GM19438 (cell line): Measurements from ENCODE around the gene TP53I11.

Experiments
- ATAC-seq: cut with Tn5 transposase; IDR thresholded peaks from one replicate; pipeline ENCODE4 v1.9.1; 2021; ENCODE audit warnings: low read depth; ENCODE audit not compliant: unreplicated experiment

The TP53I11 gene

DNA sequence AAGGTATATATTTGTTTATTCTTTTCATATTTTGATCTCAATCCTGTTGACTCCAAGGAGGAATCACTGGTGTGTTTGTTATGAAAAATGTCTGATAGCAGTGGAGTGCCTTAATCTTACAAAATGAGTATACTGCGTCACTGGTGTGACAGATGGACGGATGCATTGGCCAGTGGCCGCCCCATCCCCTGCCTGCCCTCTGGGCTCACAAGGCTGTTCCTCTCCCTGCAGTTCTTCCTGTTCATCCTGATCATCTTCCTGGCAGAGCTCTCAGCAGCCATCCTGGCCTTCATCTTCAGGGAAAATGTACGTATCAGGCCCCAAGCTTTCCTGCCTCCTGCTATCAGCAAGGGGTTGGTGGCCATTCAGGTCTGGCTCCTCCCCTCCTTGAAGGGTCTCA, 32.9 kb downstream of the TP53I11 start:
- no peak for ATAC-seq

DNA sequence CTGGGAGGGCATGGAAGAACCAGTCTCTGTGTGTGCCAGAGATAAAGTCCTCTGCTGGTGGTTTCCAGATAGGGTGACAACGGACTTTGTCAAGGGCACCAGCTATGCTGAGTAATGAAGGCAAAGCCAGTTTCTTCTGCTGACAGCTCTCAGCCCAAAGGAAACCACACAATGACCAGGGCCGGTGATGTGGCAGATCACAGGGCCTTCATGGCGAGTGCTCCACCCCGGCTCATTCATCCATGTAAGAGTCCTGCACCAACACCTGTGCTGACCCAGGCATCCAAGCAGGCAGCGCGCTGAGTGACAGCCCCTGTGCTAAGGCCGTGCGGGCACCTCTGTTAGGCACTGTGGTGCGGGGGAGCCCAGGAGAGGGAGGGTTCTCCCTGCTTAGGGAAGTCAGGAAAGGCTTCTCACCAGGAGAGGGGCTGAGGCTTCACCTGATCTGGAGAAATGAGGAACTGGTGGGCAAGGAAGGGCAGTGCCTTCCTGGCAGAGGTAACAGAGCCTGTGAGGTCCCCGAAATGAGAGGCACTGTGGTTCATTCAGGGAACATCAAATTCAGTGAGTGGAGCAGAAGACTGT, 33.8 kb downstream of the TP53I11 start:
- no peak for ATAC-seq

DNA sequence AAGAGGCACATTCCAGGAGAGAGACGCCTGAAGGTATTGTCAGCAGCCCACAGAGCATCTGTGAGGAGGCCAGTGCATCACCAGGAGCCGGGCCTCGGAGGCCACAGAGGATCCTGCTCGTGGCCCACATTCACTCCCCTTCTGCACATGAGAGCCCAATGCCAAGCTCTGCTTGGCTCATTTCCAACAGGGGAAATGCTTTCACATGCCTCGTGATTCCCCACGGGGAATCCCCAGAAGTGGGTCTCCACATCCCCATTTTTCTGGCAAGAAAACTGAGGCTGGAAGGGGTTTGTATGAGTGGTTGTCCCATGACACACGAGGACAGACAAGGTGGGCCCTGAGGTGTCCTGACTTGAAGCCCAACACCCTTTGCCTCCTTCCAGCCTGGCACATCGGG, 34.4 kb downstream of the TP53I11 start:
- ATAC-seq, result no peak

DNA sequence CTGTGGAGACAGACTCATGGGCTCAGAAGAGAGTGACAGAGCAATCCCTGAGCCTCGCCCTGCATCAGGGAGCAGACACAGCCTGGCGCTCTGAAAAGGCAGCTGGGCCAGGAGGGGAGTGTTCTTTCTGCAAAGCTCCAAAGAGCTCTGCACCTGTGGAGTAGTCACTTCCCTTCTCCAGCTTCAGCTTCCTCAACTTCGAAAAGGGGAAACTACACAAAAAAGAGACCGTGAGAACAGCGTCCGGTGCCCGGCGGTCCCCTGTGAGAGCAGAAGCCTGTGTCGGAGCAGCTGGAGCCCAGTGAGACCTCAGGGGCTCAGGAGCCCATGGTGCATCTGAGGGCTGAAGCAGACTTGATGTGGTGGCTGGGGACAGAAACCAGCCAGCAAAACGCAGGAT, 35.1 kb downstream of the TP53I11 start:
- ATAC-seq, result no peak

DNA sequence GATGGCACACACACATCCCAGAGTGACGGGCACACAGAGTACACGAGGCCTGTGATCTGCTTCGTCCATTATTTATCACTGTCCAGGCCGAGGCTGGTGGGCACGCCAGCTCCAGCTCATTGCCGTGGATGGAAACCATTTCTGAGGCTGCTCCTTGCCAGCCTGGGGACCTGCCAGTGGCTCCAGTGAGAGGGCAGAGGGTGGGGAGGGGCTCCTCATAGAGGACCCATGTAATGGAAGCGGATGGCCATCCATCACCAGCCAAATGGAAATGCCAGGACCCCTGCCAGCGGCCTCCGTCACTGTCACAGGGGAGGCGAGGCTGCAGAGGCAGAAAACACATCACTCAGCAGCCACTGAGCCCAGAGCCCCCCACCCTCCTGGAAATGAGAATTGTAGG, 35.7 kb downstream of the TP53I11 start:
- no peak for ATAC-seq

DNA sequence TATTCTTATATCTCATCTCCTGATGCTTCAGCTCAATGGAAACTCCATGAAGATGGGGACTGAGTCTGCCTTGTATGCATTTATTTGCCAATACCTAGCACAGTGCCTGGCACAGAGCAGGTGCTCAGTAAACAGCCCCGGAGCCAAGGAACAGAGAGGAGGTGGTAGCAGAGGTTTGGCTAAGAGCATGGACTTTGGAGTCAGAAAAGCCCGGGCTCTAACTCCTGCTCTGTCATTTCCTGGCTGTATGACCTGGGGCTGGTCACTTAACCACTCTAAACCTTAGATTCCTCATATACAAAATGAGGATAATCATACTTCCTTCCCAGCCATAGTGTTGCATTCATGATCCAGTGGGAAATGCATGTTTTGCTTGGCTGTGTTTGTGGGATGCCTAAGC, 36.6 kb downstream of the TP53I11 start:
- ATAC-seq, result no peak

DNA sequence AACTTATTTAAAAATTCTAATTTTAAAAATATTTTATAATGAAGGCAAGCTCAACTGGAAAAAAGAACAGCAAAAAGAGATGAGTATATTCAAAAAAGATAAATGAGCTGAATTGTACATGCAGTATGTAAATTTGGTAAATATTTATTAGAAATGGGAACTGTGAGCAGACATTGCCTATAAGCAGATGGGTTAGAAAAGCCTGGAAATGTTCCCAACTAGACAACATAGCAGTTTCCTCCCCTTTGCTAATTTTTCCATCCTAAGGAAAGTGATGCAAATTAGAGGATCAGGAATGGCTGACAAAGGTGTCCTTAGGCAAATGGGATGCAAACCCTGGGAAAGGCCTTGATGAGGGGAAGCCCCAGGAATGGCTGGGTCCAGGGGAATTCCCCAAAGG, 37.2 kb downstream of the TP53I11 start:
- ATAC-seq, result no peak

DNA sequence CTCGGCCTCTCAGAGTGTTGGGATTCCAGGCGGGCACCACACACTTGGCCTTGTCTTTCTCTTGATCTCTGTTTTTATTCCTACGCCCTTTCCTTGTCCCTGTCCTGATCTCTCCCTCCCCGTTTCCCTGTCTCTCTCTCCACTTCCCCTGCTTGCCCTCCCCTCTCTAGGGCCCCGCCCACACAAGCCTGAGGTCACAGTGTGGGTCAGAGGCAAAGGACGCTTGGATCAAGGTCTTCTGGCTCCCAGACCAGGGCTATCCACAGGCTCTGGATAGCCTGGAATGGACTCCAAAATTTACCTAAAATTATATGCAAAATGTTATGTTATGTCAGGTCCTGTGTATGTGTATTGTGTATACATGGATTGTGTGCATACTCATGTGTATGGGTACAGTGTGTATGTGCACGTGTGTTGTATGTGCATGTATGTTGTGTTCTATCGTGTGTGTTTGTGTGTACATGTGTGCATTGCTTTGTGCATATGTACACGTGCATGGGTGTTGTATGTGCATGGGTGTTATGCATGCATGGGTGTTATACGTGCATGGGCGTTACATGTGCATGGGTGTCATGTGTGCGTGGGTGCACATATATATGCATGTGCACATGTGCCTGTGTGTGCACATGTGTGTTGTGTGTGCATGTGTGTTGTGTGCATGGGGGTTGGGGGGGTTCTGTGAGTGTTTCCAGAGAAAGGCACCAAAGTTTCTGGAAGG, 38.3 kb downstream of the TP53I11 start:
- ATAC-seq, result no peak

DNA sequence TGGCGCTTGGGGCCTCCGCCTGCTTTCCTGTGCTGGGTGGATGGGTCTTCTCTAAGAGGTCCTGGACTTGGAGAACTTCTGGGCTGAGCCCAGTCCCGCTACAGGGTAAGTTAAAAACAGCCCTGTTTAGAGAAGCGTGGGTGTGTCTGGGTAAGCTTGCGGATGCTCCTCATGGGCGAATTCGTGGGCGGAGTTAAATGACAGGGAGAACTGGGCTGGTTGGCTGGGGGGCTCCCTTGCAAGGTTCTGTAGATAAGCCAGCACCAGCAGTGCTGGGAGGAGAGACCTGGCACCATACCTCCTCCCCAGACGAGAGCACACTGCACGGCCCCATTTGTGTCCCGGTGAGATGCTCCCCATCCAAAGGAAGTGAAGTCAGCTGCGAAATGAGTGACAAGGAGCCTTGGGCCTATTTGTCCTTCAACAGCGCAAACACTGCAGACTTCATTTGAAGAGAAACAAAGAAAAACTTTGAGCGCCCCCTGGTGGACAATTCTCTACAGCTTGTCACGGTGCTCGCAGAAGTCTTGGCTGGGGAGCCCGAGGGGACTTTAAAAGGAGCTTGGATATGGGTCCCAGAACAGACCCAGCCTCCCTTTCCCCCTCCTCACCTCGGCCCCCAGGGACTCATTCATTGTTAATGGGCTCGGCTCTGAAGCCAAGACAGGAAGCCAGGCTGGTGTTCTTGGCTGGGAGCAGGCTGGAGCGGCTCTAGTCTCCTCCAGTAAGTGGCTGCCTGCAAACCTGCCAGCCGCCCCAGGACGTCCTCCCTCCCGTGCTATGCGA, 39.5 kb downstream of the TP53I11 start:
- no peak for ATAC-seq

DNA sequence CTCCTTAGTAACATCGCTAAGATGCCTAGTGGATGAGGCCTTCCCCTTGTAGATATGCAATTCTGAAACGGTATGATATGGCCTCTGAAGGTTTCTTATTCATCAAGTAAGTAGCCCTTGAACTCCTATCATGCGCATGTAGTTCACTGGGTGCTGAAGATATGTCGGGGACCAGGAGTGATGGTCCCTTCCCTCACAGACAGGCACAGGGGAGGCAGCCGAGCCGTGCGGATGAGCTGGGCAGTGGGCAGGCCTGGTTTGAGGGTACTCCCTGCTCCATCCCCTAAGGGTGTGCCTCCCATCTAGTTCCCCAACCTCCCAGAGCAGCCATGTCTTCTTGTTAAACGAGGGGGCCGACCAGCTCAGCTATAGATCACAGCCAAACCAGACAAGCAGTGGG, 40.1 kb downstream of the TP53I11 start:
- no peak for ATAC-seq

DNA sequence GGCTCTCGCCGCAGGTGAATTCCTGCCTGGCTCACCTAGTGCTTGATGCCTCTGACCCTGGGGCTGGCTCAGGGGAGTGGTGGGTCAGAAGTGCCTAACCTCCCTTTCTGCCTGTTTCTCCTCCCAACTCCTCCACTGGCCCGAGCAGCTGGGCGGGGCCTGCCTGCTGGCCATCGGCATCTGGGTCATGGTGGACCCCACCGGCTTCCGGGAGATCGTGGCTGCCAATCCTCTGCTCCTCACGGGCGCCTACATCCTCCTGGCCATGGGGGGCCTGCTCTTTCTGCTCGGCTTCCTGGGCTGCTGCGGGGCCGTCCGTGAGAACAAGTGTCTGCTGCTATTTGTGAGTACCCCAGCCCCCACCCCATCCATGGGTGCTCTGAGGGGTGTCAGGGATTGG, 41.1 kb downstream of the TP53I11 start:
- no peak for ATAC-seq

DNA sequence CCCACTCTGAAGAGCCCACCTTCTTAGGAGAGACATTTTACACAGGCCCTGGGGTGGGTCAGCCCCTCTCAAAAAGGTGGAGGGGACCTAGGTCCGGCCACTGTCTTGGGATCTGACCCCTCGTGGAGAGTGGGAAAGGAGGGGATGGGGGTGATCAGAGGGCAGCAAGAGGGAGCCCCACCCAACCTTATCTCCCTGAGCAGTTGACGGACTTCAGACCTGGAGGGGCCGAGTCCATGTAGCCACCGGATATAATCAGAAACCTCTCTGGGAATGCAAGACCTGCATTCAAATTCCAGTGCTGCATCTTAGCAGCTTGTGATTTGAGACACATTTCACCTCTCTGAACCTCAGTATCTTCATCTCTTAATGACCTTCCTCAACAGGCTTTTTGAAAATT, 44.0 kb downstream of the TP53I11 start:
- no peak for ATAC-seq

DNA sequence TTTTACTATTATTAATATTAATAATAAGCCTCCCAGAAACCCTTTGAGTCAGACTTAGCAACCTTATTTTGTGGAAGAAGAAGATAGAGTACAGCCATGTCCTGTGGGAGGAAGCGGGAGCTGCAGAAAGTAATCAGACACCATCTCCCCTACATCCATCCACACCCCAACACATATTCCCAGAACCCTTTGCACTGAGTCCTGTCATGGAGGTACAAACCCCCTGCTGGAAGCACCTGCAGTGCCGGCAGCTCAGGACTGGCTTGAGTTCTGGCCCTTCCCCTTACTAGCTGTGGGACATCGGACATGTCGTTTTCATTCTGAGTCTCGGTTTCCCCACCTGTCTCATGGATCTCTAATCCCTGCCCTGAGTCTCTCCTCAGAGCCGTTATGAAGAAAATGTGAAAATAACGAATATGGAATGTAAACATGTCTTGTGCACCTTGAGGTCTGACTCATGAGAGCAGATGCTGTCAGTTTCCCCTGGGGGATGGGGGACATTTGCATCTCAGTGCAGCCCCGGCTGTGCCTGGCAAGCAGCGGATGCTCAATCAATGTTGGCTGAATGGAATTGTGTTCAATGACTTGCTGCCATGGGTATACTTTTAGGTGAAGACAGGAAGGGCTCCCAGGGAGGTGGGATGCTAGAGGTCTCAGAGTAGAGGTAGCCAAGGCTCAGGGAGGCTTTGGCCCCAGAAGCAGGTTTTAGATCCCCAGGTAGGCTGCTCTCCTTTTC, 45.4 kb downstream of the TP53I11 start:
- ATAC-seq, result no peak

DNA sequence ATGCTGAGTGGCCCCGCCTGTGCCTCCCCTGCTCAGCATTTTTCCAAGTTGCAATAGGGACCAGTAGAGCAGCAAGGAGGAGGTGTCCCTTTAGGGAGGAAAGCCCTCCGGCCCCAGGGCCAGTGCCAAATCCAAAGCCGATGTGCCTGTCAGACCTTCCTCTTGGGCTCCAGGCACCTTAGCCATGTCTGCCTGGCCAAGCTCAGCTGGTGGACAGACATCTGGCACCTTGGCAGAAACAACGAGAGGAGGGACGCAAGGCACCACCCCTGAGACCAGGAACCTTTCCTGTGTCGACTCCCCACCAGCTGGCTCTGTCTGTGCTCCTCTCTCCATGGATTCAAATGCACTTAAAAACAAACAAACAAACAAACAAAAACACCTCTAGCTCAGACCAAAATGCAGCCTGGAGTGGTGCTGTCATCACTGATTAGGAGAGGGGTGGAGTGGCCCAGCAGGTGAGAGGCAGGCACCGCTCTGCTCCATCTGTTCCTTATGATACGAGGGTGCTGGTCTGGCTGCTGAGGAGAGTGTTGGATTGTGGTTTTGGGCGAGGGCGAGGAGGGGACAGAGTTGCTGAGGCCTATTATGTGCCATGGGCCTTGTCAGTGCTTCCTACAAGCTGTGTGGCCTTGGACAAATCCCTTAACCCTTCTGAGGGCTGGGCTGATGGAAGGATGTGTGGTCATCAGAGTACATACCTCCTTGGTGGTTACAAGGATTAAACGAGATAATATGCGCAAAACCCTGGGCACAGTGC, 46.2 kb downstream of the TP53I11 start:
- no peak for ATAC-seq

DNA sequence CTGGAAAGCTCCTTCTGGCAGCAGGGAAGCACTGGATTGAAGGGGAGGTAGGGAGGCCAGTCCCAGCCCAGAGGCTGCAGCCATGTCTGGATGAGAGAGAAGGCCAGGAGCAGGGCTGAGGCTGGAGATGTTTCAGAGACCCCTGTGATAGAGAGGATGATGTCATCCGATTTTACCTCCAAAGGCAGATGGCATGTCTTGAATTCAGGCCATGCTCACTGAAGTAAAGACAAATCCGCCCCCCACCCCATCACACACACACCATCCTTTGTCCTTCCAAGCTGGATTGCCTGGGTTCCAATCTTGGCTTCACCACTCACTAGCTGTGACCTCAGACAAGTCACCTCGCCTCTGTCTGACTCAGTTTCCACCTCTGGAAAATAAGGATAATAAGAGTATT, 47.2 kb downstream of the TP53I11 start:
- ATAC-seq, result no peak

DNA sequence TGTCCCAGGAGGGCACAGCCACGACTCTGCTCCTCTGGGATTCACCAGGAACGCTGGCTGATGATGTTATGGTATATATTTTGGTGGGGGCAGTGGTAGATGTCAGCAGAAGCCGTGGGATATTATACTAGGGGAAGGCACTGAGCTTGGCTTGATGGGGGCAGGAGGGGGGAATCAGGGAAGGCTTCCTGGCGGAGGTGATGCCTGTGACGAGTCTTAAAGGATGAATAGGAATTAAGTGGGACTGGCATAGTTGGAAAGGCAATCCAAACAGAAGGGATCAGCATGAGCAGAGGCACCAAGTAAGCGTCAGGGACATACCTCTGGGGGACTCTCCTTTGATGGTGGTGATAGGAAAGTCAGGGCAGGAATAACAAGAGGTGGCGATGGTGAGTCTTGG, 47.6 kb downstream of the TP53I11 start:
- no peak for ATAC-seq

DNA sequence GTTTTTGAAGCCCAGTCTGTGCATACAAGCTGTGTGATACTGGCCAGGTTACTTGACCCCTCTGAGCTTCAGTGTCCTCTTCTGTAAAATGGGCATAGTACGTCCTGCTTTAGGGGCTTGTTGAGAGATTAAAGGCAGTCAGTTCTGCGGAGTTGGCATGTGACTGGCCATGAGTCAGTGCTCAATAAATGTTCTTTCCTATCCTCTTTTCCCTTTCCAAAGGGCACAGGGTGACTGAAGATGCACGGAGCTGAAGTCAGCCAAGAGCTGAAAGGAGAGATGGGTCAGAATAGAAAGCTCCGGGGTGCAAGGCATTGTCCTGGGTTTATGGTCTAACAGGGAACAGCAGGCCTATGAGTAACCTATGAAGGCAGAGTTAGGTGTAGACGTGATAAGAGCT, 48.9 kb downstream of the TP53I11 start:
- ATAC-seq, result no peak

DNA sequence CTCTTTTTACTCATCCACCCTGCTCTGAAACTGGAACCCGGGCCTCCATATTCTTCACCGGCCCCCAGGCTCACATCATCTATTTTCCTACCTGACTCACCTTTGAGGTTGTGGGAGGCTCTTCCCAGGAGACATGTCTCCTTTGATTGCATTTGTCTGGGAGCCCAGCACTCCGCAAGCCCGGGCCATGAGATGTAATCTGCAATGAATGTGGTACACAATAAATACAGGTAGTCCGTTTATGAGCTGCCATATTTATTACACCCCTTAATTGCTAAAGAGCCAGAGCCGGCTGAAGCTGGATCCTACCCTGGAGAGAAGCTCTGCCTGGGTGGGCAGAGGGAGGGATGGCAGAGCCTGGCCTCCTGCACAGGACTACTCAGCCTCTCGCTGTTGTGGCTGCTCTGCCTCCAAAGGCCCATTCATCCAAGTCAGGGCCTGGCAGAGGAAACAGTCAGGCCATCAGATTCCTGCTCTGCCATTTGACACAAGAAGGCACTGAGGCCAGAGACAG, 49.5 kb downstream of the TP53I11 start:
- ATAC-seq, result no peak

DNA sequence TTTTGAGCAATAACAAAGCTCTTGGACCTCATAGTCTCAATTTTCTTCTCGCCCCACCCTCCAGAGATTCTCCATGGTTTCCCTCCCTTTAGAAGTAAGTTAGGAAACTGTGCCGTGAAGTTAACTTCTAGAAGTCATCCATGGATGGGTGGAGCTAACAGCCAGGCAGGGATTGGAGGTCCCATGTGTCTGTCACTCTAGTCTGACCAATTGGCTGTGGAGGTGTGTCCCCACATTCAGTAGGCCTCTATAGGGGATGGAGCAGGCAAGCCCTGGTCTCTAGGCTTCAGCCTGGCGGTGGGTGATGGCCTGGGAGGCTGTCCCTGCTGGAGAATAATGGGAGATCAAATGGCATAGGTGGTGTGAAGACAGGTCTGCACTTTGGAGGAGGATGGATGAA, 50.7 kb downstream of the TP53I11 start:
- ATAC-seq, result no peak

DNA sequence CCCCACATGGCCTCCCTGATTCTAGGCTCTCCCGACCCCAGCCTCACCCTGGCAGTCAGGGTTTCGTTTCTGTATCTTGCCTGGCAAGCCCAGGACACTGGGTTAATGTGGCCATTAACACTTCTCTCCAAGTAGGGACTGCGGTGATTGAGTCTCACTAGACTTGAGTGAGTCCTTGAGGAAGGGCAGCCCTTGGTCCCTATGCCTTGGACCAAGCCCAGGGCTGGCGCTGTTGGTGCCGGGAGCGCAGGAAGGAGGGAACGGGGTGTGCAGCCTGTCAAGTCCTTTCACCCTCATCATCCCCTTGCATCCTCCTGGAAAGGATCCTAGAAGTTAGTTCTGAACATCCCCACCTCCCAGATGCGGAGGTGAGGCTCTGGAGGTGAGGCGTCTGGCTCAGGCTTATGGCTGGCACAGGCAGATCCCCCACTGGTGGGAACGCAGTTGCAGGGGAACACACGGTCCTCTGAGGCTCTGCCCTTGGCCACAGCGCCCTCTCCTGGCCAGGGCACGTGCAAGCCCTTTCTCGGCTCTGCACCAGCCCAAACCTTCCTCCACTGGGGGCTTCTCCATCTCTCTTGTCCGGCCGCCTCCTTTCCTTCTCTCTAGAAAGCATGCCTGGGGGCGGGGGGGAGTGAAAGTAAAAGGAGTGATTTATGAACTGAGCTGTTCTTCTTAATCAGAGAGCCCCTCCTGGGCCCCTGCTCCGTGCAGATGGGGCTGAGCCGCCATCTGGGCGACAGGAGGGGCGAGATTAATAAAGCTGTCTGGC, 56.7 kb downstream of the TP53I11 start:
- no peak for ATAC-seq
